ENCODE results near the gene ATRAID. TPM values are rescaled to one million over a fixed set of nuclear protein-coding genes. Genes with fewer than 3 reads are reported as not detected.

Gene ATRAID
- total and polyA plus RNA-seq, 5 experiments from 2014 or later = 105 to 388 (median 299) TPM

- no peak for DNase-seq
- no peak for ATAC-seq
- POLR2A ChIA-PET = interaction anchor here (0.6 kb wide), 1 partner anchor 691 kb away, joined by 4 read pairs; no protein-coding TSS in a partner anchor
- peaks cover 0 to 97% (median 31%) of the 10 kb centered on the region in 3 donors for H3K36me3 Mint-ChIP-seq
- H3K27me3 Mint-ChIP-seq = no peaks in the 10 kb centered on the region
- H3K9me3 Mint-ChIP-seq = no peaks in the 10 kb centered on the region
- no peak overlapping the region for H3K4me3 Mint-ChIP-seq
- peaks cover 0 to 4% (median 1%) of the 10 kb centered on the region in 4 donors for H3K4me1 Mint-ChIP-seq
- peak overlapping the region in 1 of 10 donors; percentile 29 for H3K27ac Mint-ChIP-seq
These were observed 24.3 kb downstream of the ATRAID start for GRCh38 chr2:27236136-27236535.

DNA sequence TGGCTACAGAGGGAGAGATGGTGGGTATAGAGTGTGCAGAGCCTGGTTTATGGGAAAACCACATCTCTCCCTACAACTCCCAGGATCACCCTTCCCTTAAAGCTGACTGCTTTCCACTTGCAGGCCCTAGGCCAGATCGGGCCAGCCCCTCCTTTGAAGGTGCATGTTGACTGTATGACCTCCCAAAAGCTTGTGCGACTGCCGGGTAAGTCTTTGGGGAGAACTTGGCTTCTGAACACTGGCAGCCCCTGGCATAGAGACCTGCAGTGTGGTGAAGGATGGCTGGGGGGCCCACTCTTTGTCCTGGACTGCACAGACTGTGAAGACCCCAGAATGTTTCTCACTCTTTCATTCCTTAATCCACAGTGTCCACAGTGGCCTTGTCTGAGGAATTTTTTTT lies 24.8 kb downstream of the ATRAID start:
- Mint-ChIP-seq H3K9me3 (no peaks in the 10 kb centered on the region), H3K4me1 (peaks cover 0 to 4% (median 2%) of the 10 kb centered on the region in 4 donors), H3K27ac (peak overlapping the region in 2 of 10 donors; percentile 29 to 32), H3K27me3 (no peaks in the 10 kb centered on the region), H3K36me3 (peaks cover 0 to 97% (median 29%) of the 10 kb centered on the region in 3 donors), H3K4me3 (no peak overlapping the region)
- ATAC-seq (no peak), DNase-seq (peak in 1 of 10 donors; percentile 54)
- POLR2A ChIA-PET = interaction anchor here (0.6 to 1.2 kb wide), 3 partner anchors 8 to 692 kb away, joined by 3 to 5 read pairs (median 4); partner anchors contain the start of gene CAD

GRCh38 chr2:27237341-27237945 lies 25.6 kb downstream of the ATRAID start:
- DNase-seq (peak in 1 of 10 donors; percentile 40), ATAC-seq (no peak)
- peaks cover 0 to 95% (median 28%) of the 10 kb centered on the region in 3 donors for H3K36me3 Mint-ChIP-seq
- no peak overlapping the region for H3K4me3 Mint-ChIP-seq
- H3K4me1 Mint-ChIP-seq = peaks cover 4 to 11% (median 7%) of the 10 kb centered on the region in 4 donors
- H3K9me3 Mint-ChIP-seq = no peaks in the 10 kb centered on the region
- H3K27ac Mint-ChIP-seq = peak overlapping the region in 1 of 10 donors; percentile 75
- POLR2A ChIA-PET = interaction anchor here (1.0 to 1.2 kb wide), 2 partner anchors 13 to 20 kb away, joined by 3 read pairs; partner anchors contain the start of gene CAD
- H3K27me3 Mint-ChIP-seq = no peaks in the 10 kb centered on the region

DNA sequence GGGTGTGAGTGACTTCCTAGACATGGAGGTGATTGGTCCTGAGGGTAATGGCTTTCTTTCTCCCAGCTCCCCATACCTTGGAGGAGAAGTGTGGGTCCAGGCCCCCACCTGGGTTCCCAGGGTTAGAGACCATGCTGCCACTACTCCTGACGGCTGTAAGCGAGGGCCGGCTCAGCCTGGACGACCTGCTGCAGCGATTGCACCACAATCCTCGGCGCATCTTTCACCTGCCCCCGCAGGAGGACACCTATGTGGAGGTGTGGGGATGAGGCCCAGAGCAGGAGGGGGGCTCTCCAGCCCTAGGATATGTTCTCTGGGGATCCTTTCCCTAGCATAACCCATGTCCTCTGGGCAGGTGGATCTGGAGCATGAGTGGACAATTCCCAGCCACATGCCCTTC lies 27.1 kb downstream of the ATRAID start:
- POLR2A ChIA-PET = interaction anchor here (0.9 kb wide), 1 partner anchor 7 kb away, joined by 3 read pairs; no protein-coding TSS in a partner anchor
- H3K9me3 Mint-ChIP-seq = no peaks in the 10 kb centered on the region

GRCh38 chr2:27240406-27240805 lies 28.6 kb downstream of the ATRAID start:
- Mint-ChIP-seq H3K9me3 (no peaks in the 10 kb centered on the region), H3K27me3 (no peaks in the 10 kb centered on the region), H3K4me1 (peaks cover 3 to 13% (median 7%) of the 10 kb centered on the region in 4 donors), H3K36me3 (peaks cover 0 to 84% (median 17%) of the 10 kb centered on the region in 3 donors), H3K27ac (peak overlapping the region in 2 of 10 donors; percentile 41 to 83), H3K4me3 (no peak overlapping the region)
- DNase-seq (peak in 1 of 10 donors; percentile 42), ATAC-seq (no peak)
- POLR2A ChIA-PET = no interaction called here

More for the DNA sequence above, 27.1 kb downstream of the ATRAID start:
- peaks cover 3 to 13% (median 7%) of the 10 kb centered on the region in 4 donors for H3K4me1 Mint-ChIP-seq
- no peak for ATAC-seq
- no peaks in the 10 kb centered on the region for H3K27me3 Mint-ChIP-seq
- H3K27ac Mint-ChIP-seq = no peak overlapping the region
- DNase-seq = peak in 1 of 10 donors; percentile 19
- peaks cover 0 to 93% (median 24%) of the 10 kb centered on the region in 3 donors for H3K36me3 Mint-ChIP-seq
- no peak overlapping the region for H3K4me3 Mint-ChIP-seq

DNA sequence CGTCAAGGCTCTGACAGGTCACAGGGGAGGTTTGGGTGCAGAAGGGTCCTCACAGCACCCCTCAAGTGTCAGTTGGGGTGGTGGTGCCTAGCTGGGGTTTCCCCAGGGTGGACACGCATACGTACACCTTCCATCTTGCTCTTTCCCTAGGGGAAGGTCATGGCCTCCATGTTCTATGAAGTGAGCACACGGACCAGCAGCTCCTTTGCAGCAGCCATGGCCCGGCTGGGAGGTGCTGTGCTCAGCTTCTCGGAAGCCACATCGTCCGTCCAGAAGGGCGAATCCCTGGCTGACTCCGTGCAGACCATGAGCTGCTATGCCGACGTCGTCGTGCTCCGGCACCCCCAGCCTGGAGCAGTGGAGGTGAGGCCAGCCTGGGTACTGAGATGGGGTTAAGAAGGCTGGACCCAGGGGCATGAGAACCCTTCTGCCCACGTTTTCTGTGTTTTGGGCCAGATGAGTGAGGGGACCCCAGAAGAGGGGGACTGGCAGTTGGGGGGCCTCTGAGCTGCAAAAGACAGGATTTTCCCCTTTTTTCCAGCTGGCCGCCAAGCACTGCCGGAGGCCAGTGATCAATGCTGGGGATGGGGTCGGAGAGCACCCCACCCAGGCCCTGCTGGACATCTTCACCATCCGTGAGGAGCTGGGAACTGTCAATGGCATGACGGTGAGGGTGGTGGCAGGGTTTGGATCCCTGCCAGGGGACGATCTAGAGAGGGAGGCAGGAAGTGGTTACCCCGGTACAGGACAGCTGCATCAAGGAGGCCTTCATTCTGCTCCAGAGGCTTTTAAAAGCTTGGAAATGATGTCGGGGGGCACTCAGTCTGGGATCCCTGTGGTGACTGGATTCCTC lies 30.1 kb downstream of the ATRAID start:
- no peaks in the 10 kb centered on the region for H3K9me3 Mint-ChIP-seq
- ATAC-seq (peak in 1 of 2 donors; percentile 39), DNase-seq (peak in 3 of 10 donors; percentile 22 to 30 (median 26))
- H3K27me3 Mint-ChIP-seq = no peaks in the 10 kb centered on the region
- POLR2A ChIA-PET = interaction anchor here (0.7 to 1.1 kb wide), 3 partner anchors 10 to 18 kb away, joined by 3 to 4 read pairs (median 3); no protein-coding TSS in a partner anchor
- H3K4me1 Mint-ChIP-seq = peaks cover 2 to 13% (median 7%) of the 10 kb centered on the region in 4 donors
- H3K4me3 Mint-ChIP-seq = no peak overlapping the region
- peak overlapping the region in 7 of 10 donors; percentile 28 to 68 (median 60) for H3K27ac Mint-ChIP-seq
- H3K36me3 Mint-ChIP-seq = peaks cover 0 to 69% (median 17%) of the 10 kb centered on the region in 3 donors

DNA sequence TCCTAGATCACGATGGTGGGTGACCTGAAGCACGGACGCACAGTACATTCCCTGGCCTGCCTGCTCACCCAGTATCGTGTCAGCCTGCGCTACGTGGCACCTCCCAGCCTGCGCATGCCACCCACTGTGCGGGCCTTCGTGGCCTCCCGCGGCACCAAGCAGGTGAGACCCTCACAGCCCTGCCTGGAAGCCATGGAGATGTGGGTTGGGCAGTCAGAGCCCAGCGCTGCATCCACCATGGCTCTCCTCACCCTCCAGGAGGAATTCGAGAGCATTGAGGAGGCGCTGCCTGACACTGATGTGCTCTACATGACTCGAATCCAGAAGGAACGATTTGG lies 30.7 kb downstream of the ATRAID start:
- Mint-ChIP-seq H3K36me3 (peaks cover 0 to 63% (median 14%) of the 10 kb centered on the region in 3 donors), H3K4me3 (no peak overlapping the region), H3K9me3 (no peaks in the 10 kb centered on the region), H3K4me1 (peaks cover 3 to 13% (median 7%) of the 10 kb centered on the region in 4 donors), H3K27ac (peak overlapping the region in 4 of 10 donors; percentile 11 to 67 (median 46)), H3K27me3 (no peaks in the 10 kb centered on the region)
- POLR2A ChIA-PET = interaction anchor here (0.6 to 1.1 kb wide), 2 partner anchors 17 to 37 kb away, joined by 3 read pairs; no protein-coding TSS in a partner anchor
- peak in 1 of 10 donors; percentile 57 for DNase-seq
- no peak for ATAC-seq

DNA sequence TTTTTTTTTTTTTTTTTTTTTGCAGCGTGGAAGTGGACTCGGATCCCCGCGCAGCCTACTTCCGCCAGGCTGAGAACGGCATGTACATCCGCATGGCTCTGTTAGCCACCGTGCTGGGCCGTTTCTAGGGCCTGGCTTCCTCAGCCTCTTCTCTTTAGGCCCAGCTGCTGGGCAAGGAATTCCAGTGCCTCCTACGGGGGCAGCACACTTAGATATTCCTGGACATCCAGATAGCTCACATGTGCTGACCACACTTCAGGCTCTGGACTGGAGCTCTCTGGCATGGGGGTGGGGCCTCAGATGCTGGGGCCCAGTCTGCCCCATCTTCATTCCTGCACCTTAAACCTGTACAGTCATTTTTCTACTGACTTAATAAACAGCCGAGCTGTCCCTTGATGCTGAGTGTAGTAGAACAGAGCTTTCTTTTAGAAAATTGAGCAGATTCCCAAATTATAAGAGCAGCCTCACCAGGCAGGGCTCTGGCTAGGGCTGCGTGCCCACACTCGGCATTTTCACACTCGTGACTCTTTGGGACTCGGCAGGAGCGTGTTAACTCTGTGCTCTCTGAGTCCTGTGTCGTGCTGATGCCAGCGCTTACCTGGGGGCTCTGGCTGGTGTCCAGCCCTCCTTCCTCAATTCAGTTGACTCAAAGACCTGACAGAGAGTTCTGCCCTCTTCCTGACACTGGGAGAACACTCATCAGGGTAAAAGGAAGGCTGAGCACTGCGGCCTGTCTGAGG lies 31.7 kb downstream of the ATRAID start:
- H3K27me3 Mint-ChIP-seq = no peaks in the 10 kb centered on the region
- H3K4me1 Mint-ChIP-seq = peaks cover 3 to 16% (median 7%) of the 10 kb centered on the region in 4 donors
- no peak overlapping the region for H3K4me3 Mint-ChIP-seq
- no peaks in the 10 kb centered on the region for H3K9me3 Mint-ChIP-seq
- ATAC-seq (no peak), DNase-seq (peak in 1 of 10 donors; percentile 31)
- peak overlapping the region in 2 of 10 donors; percentile 45 to 78 for H3K27ac Mint-ChIP-seq
- POLR2A ChIA-PET = interaction anchor here (1.1 kb wide), 1 partner anchor 16 kb away, joined by 3 read pairs; no protein-coding TSS in a partner anchor
- peaks cover 0 to 53% (median 8%) of the 10 kb centered on the region in 3 donors for H3K36me3 Mint-ChIP-seq

- POLR2A ChIA-PET = no interaction called here
- ATAC-seq (no peak), DNase-seq (peak in 1 of 10 donors; percentile 15)
- Mint-ChIP-seq H3K4me3 (no peak overlapping the region), H3K4me1 (peaks cover 3 to 16% (median 7%) of the 10 kb centered on the region in 4 donors), H3K9me3 (no peaks in the 10 kb centered on the region), H3K27me3 (no peaks in the 10 kb centered on the region), H3K27ac (peak overlapping the region in 2 of 10 donors; percentile 44 to 69), H3K36me3 (peaks cover 0 to 39% (median 5%) of the 10 kb centered on the region in 3 donors)
These were observed 33.3 kb downstream of the ATRAID start for GRCh38 chr2:27245116-27245515.

- peaks cover 0 to 34% (median 5%) of the 10 kb centered on the region in 3 donors for H3K36me3 Mint-ChIP-seq
- H3K4me1 Mint-ChIP-seq = peaks cover 4 to 18% (median 8%) of the 10 kb centered on the region in 4 donors
- H3K9me3 Mint-ChIP-seq = no peaks in the 10 kb centered on the region
- H3K4me3 Mint-ChIP-seq = no peak overlapping the region
- H3K27me3 Mint-ChIP-seq = no peaks in the 10 kb centered on the region
- ATAC-seq (no peak), DNase-seq (no peak)
- POLR2A ChIA-PET = no interaction called here
- peak overlapping the region in 1 of 10 donors; percentile 2 for H3K27ac Mint-ChIP-seq
These were observed 33.8 kb downstream of the ATRAID start for GRCh38 chr2:27245626-27246025.

DNA sequence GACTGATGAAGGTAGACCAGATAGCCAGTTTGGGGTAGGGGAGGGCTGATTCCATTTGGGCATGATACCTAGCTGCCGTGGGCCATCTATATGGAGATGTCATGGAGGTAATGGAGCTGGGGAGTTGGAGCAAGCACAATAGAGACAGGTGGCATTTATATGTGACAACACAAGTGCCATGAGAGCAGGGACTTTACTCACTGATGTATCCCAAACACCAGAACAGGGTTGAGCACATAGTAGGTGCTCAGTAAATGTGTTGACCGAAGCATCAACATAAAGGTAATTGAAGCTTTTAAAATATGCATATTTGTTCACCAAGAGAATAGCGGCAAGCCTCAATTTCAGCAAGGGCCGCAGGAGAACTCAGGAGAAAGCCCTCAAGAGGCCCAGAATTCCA lies 36.1 kb downstream of the ATRAID start:
- peaks cover 0 to 6% (median 2%) of the 10 kb centered on the region in 4 donors for H3K4me1 Mint-ChIP-seq
- no peak overlapping the region for H3K4me3 Mint-ChIP-seq
- no peak for ATAC-seq
- peaks cover 0 to 10% (median 2%) of the 10 kb centered on the region in 5 donors for H3K27me3 Mint-ChIP-seq
- no peaks in the 10 kb centered on the region for H3K9me3 Mint-ChIP-seq
- POLR2A ChIA-PET = interaction anchor here (1.2 kb wide), 1 partner anchor 36 kb away, joined by 3 read pairs; the partner anchor contains the start of genes ATRAID and SLC5A6
- peak overlapping the region in 4 of 10 donors; percentile 3 to 82 (median 32) for H3K27ac Mint-ChIP-seq
- peaks cover 0 to 15% (median 0%) of the 10 kb centered on the region in 3 donors for H3K36me3 Mint-ChIP-seq
- no peak for DNase-seq

All from naive thymus-derived CD8-positive, alpha-beta T cell (primary cell).